Panc1 (cell line): ENCODE measurements around the gene HMX1. TPM values are rescaled to one million over a fixed set of nuclear protein-coding genes. Genes with fewer than 3 reads are reported as not detected.

Experiments used
- ATAC-seq: fragments of 200-7000 bp; cut with Tn5 transposase; 2 replicates; pipeline ENCODE4 v1.9.1; 2020; ENCODE audit warnings: mild to moderate bottlenecking, moderate library complexity
- BruUV-seq: library from RNA; stranded (reverse); fragments of 400-500 nt; replicated peaks from 2 replicates; lab custom pipeline; 2021; lab: Mats Ljungman, UMichigan
- CTCF ChIA-PET: fragments of 300-600 bp; sonication (Branson Sonifier 250); formaldehyde crosslinking; loops from one replicate; lab custom pipeline; 2022; ENCODE audit warnings: antibody characterized with exemption; lab: Charles Lee
- POLR2A ChIA-PET: fragments of 300-600 bp; sonication (Branson Sonifier 250); formaldehyde crosslinking; loops from one replicate; lab custom pipeline; 2022; ENCODE audit warnings: antibody characterized with exemption; lab: Charles Lee
- DNase-seq: peaks from one replicate; pipeline ENCODE4 v3.0.0-alpha.2; 2010; ENCODE audit warnings: low read depth, low spot score
- H3K27ac ChIP-seq: 2 replicates; pipeline ENCODE4 v1.5.1; 2011; ENCODE audit warnings: mild to moderate bottlenecking, low read length, inconsistent platforms
- H3K27me3 ChIP-seq: fragments of 200-500 bp; sonication (Bioruptor generic); 2 replicates; pipeline ENCODE4 v1.6.0; 2014; ENCODE audit warnings: low read length, inconsistent platforms; ENCODE audit not compliant: control insufficient read depth, insufficient read depth
- H3K36me3 ChIP-seq: fragments of 200-500 bp; sonication (Bioruptor generic); 2 replicates; pipeline ENCODE4 v1.5.1; 2014; ENCODE audit warnings: inconsistent platforms, mild to moderate bottlenecking, low read length, moderate library complexity; ENCODE audit not compliant: control insufficient read depth, insufficient read depth
- H3K4me1 ChIP-seq: 2 replicates; pipeline ENCODE4 v1.5.1; 2011; ENCODE audit warnings: inconsistent platforms, mild to moderate bottlenecking, low read length, moderate library complexity; ENCODE audit not compliant: control insufficient read depth, insufficient read depth
- H3K4me3 ChIP-seq, 2 experiments: 2 replicates each; pipeline ENCODE4 v1.5.1; 2011 to 2012; ENCODE audit warnings: low read depth in 2 of 2, low read length in 2 of 2, mild to moderate bottlenecking in 2 of 2, inconsistent platforms in 1 of 2, moderate library complexity in 1 of 2
- H3K9me3 ChIP-seq: fragments of 200-500 bp; sonication (Bioruptor generic); 2 replicates; pipeline ENCODE4 v1.5.1; 2014; ENCODE audit warnings: low read depth, mild to moderate bottlenecking, inconsistent platforms, low read length, moderate library complexity; ENCODE audit not compliant: control insufficient read depth, insufficient read depth
- POLR2AphosphoS5 ChIP-seq: IDR thresholded peaks from 2 replicates; pipeline ENCODE4 v1.6.1; 2012; ENCODE audit warnings: mild to moderate bottlenecking, low read depth, low read length, moderate library complexity
- SIN3A ChIP-seq: IDR thresholded peaks from 2 replicates; pipeline ENCODE4 v1.6.1; 2012; ENCODE audit warnings: low read depth, mild to moderate bottlenecking, low read length, moderate library complexity, borderline replicate concordance; ENCODE audit not compliant: insufficient read depth
- TCF7L2 ChIP-seq: IDR thresholded peaks from 2 replicates; pipeline ENCODE4 v1.6.1; 2011; ENCODE audit warnings: mild to moderate bottlenecking, low read depth, low read length, inconsistent platforms
- in situ Hi-C: cut with HindIII; loops from 2 replicates; pipeline ENCODE4 v1.10.0; 2016; ENCODE audit warnings: low sequenced_read_pairs, low pct_unique_long_range_greater_than_20kb
- intact Hi-C: fragments of 100-400 bp; cut with micrococcal nuclease; formaldehyde crosslinking; loops from one replicate; pipeline ENCODE4 v1.10.0; 2022; ENCODE audit not compliant: unreplicated experiment
- total RNA-seq: library from RNA; stranded (reverse); gene quantifications from one replicate; pipeline ENCODE4 v1.2.1, GENCODE V29; 2021; ENCODE audit not compliant: unreplicated experiment
- TF ChIP-seq, protein P1 (sequence below): fragments of 450-650 bp; IDR thresholded peaks from 2 replicates; pipeline ENCODE4 v1.5.1; 2017; ENCODE audit warnings: mild to moderate bottlenecking
- TF ChIP-seq, protein P2 (sequence below), 2 experiments: IDR thresholded peaks; 2 replicates each; pipeline ENCODE4 v1.6.1; 2011 to 2012; ENCODE audit warnings: low read depth in 2 of 2, control low read depth in 1 of 2, low read length in 1 of 2, mild to moderate bottlenecking in 1 of 2, moderate library complexity in 1 of 2; ENCODE audit not compliant: insufficient read depth in 1 of 2

Gene HMX1
- total RNA-seq, 1 experiment from 2014 or later = not detected

DNA sequence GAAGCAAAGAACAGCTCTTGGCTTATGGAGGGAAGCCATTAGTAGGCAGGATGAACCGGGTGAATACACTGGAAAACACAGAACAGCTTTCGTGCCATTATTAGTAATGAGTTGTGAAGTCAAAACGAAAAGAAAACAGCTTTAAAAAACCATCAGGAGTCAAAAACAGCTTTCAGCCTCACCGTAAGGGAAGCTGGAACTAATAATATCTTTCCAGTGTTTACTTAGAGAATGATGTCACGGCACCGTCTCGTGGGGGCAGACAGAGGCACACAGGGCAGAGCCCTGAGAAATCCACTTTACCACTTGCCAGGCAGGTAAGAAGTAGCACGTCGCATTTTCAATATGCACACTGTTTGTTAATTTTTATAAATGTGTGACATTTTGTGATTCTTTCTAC is 37.9 kb upstream of the HMX1 start:
- H3K4me3 ChIP-seq = no peak overlapping the region
- H3K9me3 ChIP-seq = no peaks in the 10 kb centered on the region
- BruUV-seq = no TSS peak
- in situ Hi-C loops = no loop called here
- ChIA-PET POLR2A (no interaction called here), CTCF (no interaction called here)
- intact Hi-C loops = no loop called here
- H3K4me1 ChIP-seq = no peaks in the 10 kb centered on the region
- DNase-seq = no peak
- no peak overlapping the region for H3K27ac ChIP-seq
- no peaks in the 10 kb centered on the region for H3K36me3 ChIP-seq
- no peaks in the 10 kb centered on the region; the same call in 1 of the 2 replicates for H3K27me3 ChIP-seq
- TF ChIP-seq, protein P1, sequence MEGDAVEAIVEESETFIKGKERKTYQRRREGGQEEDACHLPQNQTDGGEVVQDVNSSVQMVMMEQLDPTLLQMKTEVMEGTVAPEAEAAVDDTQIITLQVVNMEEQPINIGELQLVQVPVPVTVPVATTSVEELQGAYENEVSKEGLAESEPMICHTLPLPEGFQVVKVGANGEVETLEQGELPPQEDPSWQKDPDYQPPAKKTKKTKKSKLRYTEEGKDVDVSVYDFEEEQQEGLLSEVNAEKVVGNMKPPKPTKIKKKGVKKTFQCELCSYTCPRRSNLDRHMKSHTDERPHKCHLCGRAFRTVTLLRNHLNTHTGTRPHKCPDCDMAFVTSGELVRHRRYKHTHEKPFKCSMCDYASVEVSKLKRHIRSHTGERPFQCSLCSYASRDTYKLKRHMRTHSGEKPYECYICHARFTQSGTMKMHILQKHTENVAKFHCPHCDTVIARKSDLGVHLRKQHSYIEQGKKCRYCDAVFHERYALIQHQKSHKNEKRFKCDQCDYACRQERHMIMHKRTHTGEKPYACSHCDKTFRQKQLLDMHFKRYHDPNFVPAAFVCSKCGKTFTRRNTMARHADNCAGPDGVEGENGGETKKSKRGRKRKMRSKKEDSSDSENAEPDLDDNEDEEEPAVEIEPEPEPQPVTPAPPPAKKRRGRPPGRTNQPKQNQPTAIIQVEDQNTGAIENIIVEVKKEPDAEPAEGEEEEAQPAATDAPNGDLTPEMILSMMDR = no peak
- TF ChIP-seq TCF7L2 (no peak), SIN3A (no peak), POLR2AphosphoS5 (no peak)
- TF ChIP-seq, protein P2, sequence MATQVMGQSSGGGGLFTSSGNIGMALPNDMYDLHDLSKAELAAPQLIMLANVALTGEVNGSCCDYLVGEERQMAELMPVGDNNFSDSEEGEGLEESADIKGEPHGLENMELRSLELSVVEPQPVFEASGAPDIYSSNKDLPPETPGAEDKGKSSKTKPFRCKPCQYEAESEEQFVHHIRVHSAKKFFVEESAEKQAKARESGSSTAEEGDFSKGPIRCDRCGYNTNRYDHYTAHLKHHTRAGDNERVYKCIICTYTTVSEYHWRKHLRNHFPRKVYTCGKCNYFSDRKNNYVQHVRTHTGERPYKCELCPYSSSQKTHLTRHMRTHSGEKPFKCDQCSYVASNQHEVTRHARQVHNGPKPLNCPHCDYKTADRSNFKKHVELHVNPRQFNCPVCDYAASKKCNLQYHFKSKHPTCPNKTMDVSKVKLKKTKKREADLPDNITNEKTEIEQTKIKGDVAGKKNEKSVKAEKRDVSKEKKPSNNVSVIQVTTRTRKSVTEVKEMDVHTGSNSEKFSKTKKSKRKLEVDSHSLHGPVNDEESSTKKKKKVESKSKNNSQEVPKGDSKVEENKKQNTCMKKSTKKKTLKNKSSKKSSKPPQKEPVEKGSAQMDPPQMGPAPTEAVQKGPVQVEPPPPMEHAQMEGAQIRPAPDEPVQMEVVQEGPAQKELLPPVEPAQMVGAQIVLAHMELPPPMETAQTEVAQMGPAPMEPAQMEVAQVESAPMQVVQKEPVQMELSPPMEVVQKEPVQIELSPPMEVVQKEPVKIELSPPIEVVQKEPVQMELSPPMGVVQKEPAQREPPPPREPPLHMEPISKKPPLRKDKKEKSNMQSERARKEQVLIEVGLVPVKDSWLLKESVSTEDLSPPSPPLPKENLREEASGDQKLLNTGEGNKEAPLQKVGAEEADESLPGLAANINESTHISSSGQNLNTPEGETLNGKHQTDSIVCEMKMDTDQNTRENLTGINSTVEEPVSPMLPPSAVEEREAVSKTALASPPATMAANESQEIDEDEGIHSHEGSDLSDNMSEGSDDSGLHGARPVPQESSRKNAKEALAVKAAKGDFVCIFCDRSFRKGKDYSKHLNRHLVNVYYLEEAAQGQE (IDR thresholded peaks at IDR 0.05; ENCODE audit: insufficient read depth in 1 of 2, low read depth in 2 of 2, low read length in 1 of 2) = no peak
- no peak for ATAC-seq

DNA sequence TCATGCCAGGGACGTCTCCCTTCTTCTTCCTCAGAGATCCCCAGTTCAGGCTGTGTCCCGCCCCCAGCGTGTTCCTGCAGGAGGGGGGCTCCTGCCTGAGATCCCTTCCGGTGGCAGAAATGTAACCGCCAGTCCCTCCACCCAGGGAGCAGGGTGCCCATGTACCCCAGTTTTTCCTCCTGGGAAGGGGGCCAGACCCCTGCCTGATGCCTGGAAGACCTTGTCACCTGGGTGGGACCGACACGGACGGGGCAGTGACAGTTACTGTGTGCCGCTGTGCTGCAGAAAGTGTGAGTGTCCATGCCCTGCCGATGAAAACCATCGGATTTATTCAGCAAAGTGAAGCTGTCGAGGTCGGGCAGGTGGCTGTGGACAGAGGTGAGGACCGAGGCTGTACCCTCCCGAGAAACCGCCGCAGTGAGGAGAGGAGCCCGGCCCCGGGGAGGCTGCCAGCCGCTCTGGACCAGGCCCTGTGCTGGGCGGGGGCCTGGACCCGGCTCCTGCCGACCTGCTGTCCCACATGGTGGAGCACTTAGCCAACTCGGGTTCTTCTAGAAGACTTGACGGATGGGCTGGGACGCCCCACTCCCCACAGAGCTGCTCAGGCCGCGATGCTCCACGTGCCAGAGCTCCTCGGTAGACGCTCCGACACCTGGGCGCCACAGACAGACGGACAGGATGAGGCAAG is 36.7 kb upstream of the HMX1 start:
- Histone ChIP-seq H3K4me3 (no peak overlapping the region), H3K9me3 (no peaks in the 10 kb centered on the region), H3K27me3 (no peaks in the 10 kb centered on the region; the same call in 1 of the 2 replicates), H3K27ac (no peak overlapping the region), H3K36me3 (no peaks in the 10 kb centered on the region), H3K4me1 (no peaks in the 10 kb centered on the region)
- BruUV-seq = no TSS peak
- ChIA-PET CTCF (no interaction called here), POLR2A (no interaction called here)
- TF ChIP-seq, protein P2 (IDR thresholded peaks at IDR 0.05; ENCODE audit: insufficient read depth in 1 of 2, low read depth in 2 of 2, low read length in 1 of 2) = no peak
- no peak for TF ChIP-seq SIN3A
- no peak for TF ChIP-seq POLR2AphosphoS5
- TF ChIP-seq, protein P1 = no peak
- no peak for TF ChIP-seq TCF7L2
- no peak for ATAC-seq
- no peak for DNase-seq
- intact Hi-C loops = no loop called here
- in situ Hi-C loops = no loop called here
